Dedifferentiated amniotic fluid mesenchymal stem cell (primary cell): ENCODE data around the gene PRAMEF10.
"Not testable (repeated sequence)": the region's sequence is repeated elsewhere in the genome, so short reads cannot be mapped to it uniquely, and the experiment has no call there.

ENCODE experiments used
- DNase-seq: peaks from one replicate; pipeline ENCODE4 v3.0.0-alpha.2; 2016; ENCODE audit errors: extremely low spot score

PRAMEF10 gene, protein sequence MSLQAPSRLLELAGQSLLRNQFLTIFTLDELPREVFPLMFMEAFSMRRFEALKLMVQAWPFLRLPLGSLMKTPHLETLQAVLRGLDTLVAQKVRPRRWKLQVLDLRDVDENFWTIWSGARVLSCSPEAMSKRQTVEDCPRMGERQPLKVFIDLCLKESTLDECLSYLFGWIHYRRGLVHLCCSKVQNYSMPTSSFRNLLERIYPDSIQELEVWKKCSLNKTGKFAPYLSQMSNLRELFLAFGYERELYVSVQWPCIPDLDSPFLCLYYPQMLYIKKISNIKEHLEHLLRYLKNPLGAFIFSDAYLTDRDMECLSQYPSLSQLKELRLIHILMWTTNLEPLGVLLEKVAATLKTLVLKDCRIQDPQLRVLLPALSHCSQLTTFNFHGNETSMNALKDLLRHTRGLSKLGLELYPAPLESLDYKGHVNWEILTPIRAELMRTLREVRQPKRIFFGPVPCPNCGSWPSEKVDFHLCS

DNA sequence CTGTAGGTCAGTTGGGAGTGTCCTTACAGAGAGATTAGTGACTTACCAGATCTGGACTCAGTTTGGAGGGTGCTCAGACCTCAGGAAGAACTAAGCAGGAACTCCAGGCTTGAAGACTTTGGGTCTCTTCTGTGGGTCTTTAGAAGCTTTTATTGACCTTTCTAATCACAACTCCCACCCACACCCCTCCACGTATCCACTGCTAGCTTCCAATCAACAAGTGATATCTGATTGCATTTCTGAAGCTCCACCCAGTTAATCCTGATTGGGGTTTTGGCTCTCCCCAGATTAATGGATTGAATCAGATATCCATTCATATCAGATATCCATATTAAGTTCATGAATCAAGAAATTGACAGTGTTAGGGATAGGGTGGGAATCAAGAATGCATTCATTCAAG, at the start of gene PRAMEF10:
Gene PRAMEF10 (minus strand): TSS at position 101 of the 400 bp plus-strand sequence. CDS start 2,423 bp downstream, outside the sequence.
- DNase-seq = not testable (repeated sequence)

DNA sequence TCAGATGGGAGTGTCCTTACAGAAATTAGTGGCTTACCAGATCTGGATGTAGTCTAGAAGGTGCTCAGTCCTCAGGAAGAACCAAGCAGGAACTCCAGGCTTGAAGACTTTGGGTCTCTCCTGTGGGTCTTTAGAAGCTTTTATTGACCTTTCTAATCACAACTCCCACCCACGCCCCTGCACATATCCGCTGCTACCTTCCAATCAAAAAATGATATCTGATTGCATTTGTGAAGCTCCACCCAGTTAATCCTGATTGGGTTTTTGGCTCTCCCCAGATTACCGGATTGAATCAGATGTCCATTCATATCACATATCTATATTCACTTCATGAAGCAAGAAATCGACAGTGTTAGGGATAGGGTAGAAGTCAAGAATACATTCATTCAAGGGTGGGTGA, 49.4 kb upstream of the PRAMEF10 start, which contains the start of gene PRAMEF6:
Gene PRAMEF6 (minus strand): TSS at position 101 of the 400 bp plus-strand sequence. CDS start 5,062 bp downstream, outside the sequence.
- DNase-seq = not testable (repeated sequence)

DNA sequence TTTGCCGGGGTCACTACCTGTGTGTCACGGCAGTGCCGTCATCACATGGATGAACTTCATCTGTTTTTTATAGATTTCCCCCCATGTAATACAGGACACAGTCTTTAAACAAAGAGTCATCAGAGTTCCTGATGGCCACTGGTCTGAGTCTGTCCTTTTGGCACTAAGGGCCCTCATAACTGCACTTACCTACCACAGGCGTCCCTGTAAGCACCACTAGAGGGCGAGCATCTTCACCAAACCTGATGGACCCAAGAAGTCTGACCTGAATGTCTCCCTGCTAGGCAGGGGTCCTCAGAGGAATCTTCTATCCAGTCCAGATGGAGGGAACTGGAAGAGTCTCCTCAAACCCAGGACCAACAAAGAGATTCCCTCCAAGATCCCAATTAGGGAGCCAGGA, 26.3 kb upstream of the PRAMEF10 start:
- not testable (repeated sequence) for DNase-seq

DNA sequence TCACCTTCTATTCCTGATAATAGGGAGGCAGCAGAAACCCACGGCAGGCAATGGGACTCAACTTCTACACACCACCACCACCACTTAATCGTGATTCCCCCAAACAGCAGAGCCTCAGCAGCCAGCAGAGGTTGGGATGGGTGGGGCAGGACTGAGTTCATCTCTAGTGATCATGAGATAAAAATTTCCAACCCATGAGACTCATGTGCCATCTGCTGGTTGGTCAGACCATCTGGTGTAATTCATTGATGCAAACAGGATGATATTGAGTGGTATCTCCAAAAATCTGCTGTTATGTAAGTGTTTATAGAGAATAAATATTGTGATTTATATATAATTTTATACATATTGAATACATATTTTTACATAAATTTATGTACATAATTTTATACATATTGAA, 23.7 kb upstream of the PRAMEF10 start:
- not testable (repeated sequence) for DNase-seq

DNA sequence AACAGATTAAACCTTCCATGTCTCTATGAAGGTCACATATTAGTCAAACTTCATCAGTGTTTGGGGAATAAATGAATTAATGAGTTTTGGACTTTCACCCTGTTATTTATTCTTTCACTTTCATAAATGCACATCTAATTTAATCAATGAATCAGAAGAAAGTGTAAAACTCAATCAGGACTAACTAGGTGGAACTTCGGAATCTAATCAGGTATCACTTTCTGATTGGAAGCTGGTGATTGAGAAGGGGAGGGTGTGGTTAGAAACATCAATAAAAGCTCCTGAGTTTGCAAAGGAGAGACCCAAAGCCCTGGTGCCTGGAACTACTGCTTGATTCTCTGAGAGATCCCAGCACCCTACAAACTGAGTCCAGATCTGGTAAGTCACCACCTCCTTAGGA, 18.2 kb upstream of the PRAMEF10 start, which contains the start of gene PRAMEF7:
Gene PRAMEF7 (plus strand): TSS at position 301 of the 400 bp plus-strand sequence. CDS start 1,083 bp downstream, outside the sequence.
- not testable (repeated sequence) for DNase-seq

DNA sequence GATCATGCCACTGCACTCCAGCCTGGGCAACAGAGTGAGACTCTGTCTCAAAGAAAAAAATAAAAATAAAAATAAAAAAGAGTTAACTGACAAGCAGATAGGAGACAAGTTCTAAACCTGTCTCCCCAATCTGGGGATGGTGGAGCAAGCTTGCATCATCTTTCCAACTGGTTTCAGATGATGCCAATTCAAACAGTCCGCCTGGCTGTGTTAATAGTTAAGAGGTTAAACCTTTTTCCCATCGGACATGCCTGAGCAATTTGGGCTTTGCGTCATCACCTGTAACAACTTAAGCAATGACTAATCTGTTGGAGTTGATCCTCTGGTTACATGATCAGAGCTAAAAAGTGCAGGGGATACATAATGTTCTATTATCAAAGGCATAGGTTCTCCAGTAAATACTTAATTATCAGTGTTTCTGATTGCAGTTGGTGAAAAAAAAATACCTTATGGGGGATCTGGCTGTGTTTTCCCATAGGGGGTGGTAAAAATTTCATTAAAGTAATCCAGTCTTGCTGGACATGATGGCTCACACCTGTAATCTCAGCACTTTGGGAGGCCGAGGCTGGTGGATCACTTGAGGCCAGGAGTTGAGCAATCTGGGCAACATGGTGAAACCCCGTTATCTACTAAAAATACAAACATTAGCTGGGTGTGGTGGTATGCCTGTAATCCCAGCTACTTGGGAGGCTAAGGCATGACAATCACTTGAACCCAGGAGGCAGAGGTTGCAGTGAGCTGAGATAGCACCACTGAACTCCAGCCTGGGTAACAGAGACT, 5.9 kb upstream of the PRAMEF10 start:
- DNase-seq = not testable (repeated sequence)

DNA sequence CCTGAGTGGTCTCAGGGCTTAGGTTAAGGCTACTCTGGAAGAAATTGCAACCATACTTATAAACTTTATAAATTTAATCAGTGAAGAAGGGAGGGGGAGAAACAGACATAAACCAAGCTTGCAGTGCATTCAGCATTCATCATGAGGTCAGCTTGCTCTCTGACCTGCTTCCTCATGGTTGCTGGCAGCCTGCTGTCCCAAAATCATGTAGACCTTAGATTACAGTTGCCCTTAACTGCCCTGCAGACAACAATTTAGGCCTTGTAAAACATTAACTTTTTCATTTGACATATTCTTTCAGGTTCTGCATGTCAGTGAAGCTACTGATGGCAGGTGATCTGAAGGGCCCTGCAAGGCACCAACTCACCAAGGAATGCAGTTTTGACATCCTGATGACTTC, 1.1 kb upstream of the PRAMEF10 start:
- not testable (repeated sequence) for DNase-seq

DNA sequence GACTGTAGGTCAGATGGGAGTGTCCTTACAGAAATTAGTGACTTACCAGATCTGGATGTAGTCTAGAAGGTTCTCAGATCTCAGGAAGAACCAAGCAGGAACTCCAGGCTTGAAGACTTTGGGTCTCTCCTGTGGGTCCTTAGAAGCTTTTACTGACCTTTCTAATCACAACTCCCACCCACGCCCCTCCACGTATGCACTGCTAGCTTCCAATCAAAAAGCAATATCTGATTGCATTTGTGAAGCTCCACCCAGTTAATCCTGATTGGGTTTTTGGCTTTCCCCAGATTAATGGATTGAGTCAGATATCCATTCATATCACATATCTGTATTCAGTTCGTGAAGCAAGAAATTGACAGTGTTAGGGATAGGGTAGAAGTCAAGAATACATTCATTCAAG, 12.0 kb downstream of the PRAMEF10 start, which contains the start of gene PRAMEF4:
Gene PRAMEF4 (minus strand): TSS at position 101 of the 400 bp plus-strand sequence. CDS start 2,807 bp downstream, outside the sequence.
- not testable (repeated sequence) for DNase-seq

DNA sequence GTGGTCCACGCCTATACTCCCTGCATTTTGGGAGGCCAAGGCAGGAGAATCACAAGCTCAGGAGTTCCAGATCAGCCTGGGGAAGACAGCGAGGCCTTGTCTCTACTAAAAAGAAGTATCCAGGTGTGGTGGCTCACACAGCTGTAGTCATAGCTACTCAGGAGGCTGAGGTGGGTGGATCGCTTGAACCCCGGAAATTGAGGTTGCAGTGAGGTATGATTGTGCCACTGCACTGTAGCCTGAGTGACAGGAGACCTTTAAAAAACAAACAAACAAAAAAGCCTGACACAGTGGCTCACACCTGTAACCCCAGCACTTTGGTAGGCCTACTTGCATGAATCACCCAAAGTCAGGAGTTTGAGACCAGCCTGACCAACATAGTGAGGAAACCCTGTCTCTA, 19.6 kb downstream of the PRAMEF10 start:
- DNase-seq = not testable (repeated sequence)

DNA sequence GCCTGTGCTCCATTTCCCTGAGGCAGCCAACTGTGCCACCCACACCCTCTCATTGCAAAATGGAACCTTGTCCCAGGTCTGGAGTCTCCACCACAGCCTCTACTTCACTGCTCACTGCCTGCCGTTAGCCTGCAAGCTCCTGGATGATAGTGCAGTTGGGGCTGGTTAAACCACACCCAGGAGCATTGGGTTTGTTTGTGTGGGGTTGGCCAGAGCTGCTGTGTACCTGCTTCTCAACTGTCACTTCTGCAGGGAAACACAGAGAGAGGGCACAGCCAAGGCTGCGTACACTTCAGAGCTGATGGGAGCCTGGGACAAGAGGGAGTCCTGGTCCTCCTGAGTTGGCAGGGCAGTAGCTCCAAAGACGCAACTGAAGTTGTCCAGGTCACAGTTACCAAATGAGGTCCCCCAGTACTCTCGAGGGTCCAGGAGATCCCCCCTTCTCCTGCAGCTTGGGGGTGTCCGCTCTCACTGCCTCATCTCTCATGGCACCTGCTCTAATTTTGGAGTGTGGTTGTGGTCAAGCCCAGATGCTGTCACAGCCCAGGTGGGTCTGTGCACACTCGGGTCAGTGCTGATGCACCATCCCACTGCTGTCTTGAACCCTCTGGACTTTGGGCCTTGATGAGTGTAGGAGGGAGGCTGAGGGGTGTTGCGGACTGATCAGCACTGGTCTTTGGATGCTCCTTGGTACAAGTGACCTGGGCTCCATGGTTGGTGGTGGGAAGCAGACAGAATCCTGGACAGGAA, 34.8 kb downstream of the PRAMEF10 start:
- not testable (repeated sequence) for DNase-seq

DNA sequence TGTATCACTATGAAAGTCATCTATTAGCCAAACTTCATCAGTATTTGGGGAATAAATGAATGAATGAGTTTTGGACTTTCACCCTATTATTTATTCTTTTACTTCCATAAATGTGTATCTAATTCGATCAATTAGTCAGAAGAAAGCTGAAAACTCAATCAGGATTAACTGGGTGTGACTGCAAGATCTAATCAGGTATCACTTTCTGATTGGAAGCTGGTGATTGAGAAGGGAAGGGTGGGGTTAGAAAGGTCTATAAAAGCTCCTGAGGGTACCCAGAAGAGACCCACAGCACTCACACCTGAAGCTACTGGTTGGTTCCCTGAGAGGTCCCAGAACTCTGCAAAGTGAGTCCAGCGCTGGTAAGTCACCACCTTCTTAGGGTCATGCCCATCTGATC, 41.3 kb downstream of the PRAMEF10 start, which contains the start of gene PRAMEF2:
Gene PRAMEF2 (plus strand): TSS at position 301 of the 400 bp plus-strand sequence. CDS start 1,924 bp downstream, outside the sequence.
- DNase-seq = not testable (repeated sequence)

DNA sequence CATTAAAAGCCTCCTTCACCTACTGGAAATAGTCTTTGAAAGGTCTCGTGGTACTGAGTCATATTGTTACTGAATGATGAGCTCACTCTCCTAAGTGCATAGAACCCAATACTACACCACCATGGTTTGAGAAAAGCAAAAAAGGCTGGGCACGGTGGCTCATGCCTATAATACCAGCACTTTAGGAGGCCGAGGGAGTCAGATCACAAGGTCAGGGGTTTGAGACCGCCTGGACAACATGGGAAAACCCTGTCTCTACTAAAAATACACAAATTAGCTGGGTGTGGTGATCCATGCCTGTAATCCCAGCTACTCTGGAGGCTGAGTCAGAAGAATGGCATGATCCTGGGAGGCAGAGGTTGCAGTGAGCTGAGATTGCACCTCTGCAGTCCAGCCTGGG, 46.3 kb downstream of the PRAMEF10 start:
- DNase-seq = no peak

DNA sequence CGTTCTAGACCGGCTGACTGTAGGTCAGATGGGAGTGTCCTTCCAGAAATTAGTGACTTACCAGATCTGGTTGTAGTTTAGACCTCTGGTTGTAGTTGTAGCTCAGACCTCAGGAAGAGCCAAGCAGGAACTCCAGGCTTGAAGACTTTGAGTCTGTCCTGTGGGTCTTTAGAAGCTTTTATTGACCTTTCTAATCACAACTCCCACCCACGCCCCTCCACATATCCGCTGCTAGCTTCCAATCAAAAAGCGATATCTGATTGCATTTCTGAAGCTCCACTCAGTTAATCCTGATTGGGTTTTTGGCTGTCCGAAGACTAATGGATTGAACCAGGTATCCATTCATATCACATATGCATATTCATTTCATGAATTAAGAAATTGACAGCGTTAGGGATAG, 49.5 kb downstream of the PRAMEF10 start, which contains the start of gene HNRNPCL1:
Gene HNRNPCL1 (minus strand): TSS at position 101 of the 400 bp plus-strand sequence. CDS start 431 bp downstream, outside the sequence.
- DNase-seq = not testable (repeated sequence)
